Upper lobe of left lung (tissue), 4 donors: ENCODE data around the gene ILKAP.

Experiments
- CTCF ChIP-seq, 6 experiments: fragments of 450-650 bp in 4 of 6; fragments of 200-600 bp in 2 of 6; sonication (generic) in 2 of 6; IDR thresholded peaks; one replicate each; pipeline ENCODE4 v1.5.1; 2016 to 2019; ENCODE audit warnings: antibody characterized with exemption in 6 of 6
- POLR2A ChIP-seq, 4 donors: fragments of 450-650 bp; IDR thresholded peaks; one replicate each; pipeline ENCODE4 v1.5.1; 2016 to 2017; ENCODE audit warnings: antibody characterized with exemption in 4 of 4, mild to moderate bottlenecking in 2 of 4

- TF ChIP-seq CTCF (IDR thresholded peaks at IDR 0.05) (no peak), POLR2A (IDR thresholded peaks at IDR 0.05) (no peak)
Measured at GRCh38 chr2:238123991-238124470, 79.5 kb downstream of the ILKAP start.
